ENCODE data around the gene ICA1. TPM values are rescaled to one million over a fixed set of nuclear protein-coding genes. Genes with fewer than 3 reads are reported as not detected.

ICA1 gene
- total RNA-seq, 1 experiment from 2014 or later: 66.4 TPM

DNA sequence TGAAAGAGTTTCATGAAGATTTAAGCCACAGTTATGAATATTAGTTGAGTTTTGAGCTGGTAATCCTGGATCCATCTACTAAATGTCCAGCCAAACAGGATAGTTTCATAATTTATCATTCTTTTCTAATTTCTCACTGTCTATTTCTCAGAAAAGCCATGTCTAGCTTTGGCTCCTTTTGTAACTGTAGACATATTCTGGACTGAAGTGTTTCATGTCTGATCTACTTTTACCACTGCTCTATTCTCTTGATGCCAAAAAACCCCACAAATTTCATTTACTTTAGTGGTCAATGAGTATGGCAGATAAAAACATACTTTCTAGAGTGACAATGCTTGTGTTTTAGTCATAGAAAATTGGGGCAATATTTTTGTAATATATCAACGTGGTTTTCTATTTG, 61.2 kb downstream of the ICA1 start:
- TF ChIP-seq, protein P1, sequence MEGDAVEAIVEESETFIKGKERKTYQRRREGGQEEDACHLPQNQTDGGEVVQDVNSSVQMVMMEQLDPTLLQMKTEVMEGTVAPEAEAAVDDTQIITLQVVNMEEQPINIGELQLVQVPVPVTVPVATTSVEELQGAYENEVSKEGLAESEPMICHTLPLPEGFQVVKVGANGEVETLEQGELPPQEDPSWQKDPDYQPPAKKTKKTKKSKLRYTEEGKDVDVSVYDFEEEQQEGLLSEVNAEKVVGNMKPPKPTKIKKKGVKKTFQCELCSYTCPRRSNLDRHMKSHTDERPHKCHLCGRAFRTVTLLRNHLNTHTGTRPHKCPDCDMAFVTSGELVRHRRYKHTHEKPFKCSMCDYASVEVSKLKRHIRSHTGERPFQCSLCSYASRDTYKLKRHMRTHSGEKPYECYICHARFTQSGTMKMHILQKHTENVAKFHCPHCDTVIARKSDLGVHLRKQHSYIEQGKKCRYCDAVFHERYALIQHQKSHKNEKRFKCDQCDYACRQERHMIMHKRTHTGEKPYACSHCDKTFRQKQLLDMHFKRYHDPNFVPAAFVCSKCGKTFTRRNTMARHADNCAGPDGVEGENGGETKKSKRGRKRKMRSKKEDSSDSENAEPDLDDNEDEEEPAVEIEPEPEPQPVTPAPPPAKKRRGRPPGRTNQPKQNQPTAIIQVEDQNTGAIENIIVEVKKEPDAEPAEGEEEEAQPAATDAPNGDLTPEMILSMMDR (IDR thresholded peaks at IDR 0.05; ENCODE audit: unreplicated experiment): no peak
- Mint-ChIP-seq H3K9me3 (ENCODE audit: low read depth, unreplicated experiment) (no peaks in the 10 kb centered on the region), H3K36me3 (ENCODE audit: insufficient read depth, unreplicated experiment) (no peaks in the 10 kb centered on the region), H3K27ac (ENCODE audit: unreplicated experiment) (no peak overlapping the region), H3K27me3 (ENCODE audit: unreplicated experiment) (no peaks in the 10 kb centered on the region), H3K4me1 (ENCODE audit: low read depth, unreplicated experiment) (no peaks in the 10 kb centered on the region), H3K4me3 (ENCODE audit: low read depth, unreplicated experiment) (no peak overlapping the region)
- no TSS peak for BruUV-seq (replicated peaks)
- intact Hi-C loops (cut with micrococcal nuclease; ENCODE audit: unreplicated experiment): no loop called here
- CTCF ChIA-PET: no interaction called here
- no peak for DNase-seq

DNA sequence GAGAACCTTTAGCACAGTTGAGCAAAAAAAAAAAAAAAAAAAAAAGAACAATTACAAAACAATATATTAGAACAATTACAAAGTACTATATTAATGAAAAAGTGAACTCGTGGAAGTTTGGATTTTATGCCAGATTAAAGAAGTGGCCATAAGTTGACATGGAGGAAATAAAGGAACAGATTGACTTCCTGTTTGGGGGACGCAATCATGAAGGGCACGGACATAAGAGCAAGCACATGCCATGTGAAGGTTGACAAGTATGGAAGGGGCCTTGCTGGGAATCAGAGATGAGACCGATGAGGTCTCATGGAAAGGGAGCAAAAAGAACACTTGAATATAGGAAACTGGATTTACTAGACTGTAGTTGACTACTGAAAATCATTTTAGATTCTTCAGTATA, 61.7 kb downstream of the ICA1 start:
- H3K4me3 Mint-ChIP-seq (ENCODE audit: low read depth, unreplicated experiment): no peak overlapping the region

DNA sequence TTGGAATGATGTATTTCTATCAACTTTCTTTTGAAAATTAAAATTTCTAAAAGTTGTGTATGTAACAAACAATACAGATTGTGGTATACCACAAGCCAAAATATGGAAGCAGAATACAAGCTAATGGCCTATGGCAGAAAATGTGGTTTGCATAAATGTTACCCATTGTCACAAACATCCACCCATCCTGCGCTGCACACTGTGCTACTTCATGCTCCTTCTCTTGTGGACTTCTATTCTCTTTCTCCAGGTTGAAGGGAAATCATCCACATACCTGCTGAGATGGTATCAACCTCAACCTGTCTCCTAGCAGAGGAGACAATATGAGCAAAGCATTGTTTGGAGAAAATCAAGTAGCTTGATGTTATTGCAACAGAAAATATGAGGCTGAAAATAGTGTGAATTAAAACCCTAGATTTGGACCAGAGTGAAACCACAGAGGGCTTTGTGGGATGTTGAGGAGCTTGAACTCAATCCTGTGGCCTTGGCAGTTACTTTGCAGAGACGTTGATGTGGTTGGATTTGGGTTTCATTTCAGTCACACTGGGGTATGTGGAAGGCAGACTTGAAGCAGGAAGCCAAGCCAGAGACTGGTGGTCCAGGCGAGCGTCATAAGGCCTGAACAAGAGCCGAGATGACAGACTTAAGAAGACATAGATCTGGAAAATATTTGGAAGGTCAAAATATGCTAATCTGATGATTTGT, 63.8 kb downstream of the ICA1 start:
- Mint-ChIP-seq H3K36me3 (ENCODE audit: insufficient read depth, unreplicated experiment) (peaks cover 4% of the 10 kb centered on the region), H3K4me3 (ENCODE audit: low read depth, unreplicated experiment) (no peak overlapping the region), H3K4me1 (ENCODE audit: low read depth, unreplicated experiment) (no peaks in the 10 kb centered on the region), H3K27ac (ENCODE audit: unreplicated experiment) (no peak overlapping the region), H3K27me3 (ENCODE audit: unreplicated experiment) (no peaks in the 10 kb centered on the region), H3K9me3 (ENCODE audit: low read depth, unreplicated experiment) (no peaks in the 10 kb centered on the region)
- no TSS peak for BruUV-seq (replicated peaks)
- TF ChIP-seq, protein P1 (IDR thresholded peaks at IDR 0.05; ENCODE audit: unreplicated experiment): no peak
- DNase-seq: no peak
- CTCF ChIA-PET: no interaction called here
- intact Hi-C loops (cut with micrococcal nuclease; ENCODE audit: unreplicated experiment): loop anchor here (10.0 kb wide), 1 partner anchor 503 kb away; no protein-coding TSS in a partner anchor

More for the DNA sequence above, 61.7 kb downstream of the ICA1 start:
- TF ChIP-seq, protein P1 (IDR thresholded peaks at IDR 0.05; ENCODE audit: unreplicated experiment): no peak
- DNase-seq: no peak
- H3K27me3 Mint-ChIP-seq (ENCODE audit: unreplicated experiment): no peaks in the 10 kb centered on the region
- CTCF ChIA-PET: no interaction called here
- H3K27ac Mint-ChIP-seq (ENCODE audit: unreplicated experiment): no peak overlapping the region
- no peaks in the 10 kb centered on the region for H3K9me3 Mint-ChIP-seq (ENCODE audit: low read depth, unreplicated experiment)
- H3K4me1 Mint-ChIP-seq (ENCODE audit: low read depth, unreplicated experiment): no peaks in the 10 kb centered on the region
- no TSS peak for BruUV-seq (replicated peaks)
- no peaks in the 10 kb centered on the region for H3K36me3 Mint-ChIP-seq (ENCODE audit: insufficient read depth, unreplicated experiment)
- intact Hi-C loops (cut with micrococcal nuclease; ENCODE audit: unreplicated experiment): no loop called here

DNA sequence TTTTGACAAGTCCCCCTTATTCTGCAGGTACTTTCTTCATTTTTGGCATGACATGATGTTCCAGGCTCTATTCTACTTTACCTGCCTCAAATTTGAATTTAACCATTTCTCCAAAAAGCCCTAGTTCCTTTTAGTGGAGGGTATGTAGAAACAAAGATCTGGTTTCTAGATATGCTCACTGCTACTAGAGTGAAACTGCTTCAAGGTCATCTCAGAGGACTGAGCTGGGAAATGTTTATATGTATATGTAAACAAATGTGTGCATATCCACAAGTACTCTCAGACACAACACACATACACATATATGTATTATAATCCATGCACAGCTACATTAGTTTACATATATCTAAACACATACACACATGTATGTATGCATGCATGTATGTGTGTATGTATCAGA, 69.1 kb downstream of the ICA1 start:
- intact Hi-C loops (cut with micrococcal nuclease; ENCODE audit: unreplicated experiment): loop anchor here (10.0 kb wide), 1 partner anchor 498 kb away; no protein-coding TSS in a partner anchor

More for the DNA sequence above, 69.1 kb downstream of the ICA1 start:
- TF ChIP-seq, protein P1 (IDR thresholded peaks at IDR 0.05; ENCODE audit: unreplicated experiment): no peak
- no peak for DNase-seq
- H3K9me3 Mint-ChIP-seq (ENCODE audit: low read depth, unreplicated experiment): no peaks in the 10 kb centered on the region
- CTCF ChIA-PET: interaction anchor here (0.8 kb wide), 1 partner anchor 17 kb away, joined by 3 read pairs; no protein-coding TSS in a partner anchor
- H3K27ac Mint-ChIP-seq (ENCODE audit: unreplicated experiment): no peak overlapping the region
- no peak overlapping the region for H3K4me3 Mint-ChIP-seq (ENCODE audit: low read depth, unreplicated experiment)
- peaks cover 5% of the 10 kb centered on the region for H3K36me3 Mint-ChIP-seq (ENCODE audit: insufficient read depth, unreplicated experiment)
- no TSS peak for BruUV-seq (replicated peaks)
- no peaks in the 10 kb centered on the region for H3K4me1 Mint-ChIP-seq (ENCODE audit: low read depth, unreplicated experiment)
- no peaks in the 10 kb centered on the region for H3K27me3 Mint-ChIP-seq (ENCODE audit: unreplicated experiment)
